H9 (cell line): ENCODE results near the gene ELOVL2. TPM values are rescaled to one million over a fixed set of nuclear protein-coding genes. Genes with fewer than 3 reads are reported as not detected.

ENCODE experiments used
- DNase-seq: peaks from one replicate; pipeline ENCODE4 v3.0.0-alpha.2; 2017
- H2AFZ ChIP-seq: one replicate; pipeline ENCODE4 v1.6.1; 2013; ENCODE audit warnings: mild to moderate bottlenecking, low read length, control low read depth, moderate library complexity
- H2AK5ac ChIP-seq: 2 replicates; pipeline ENCODE4 v1.6.1; 2013; ENCODE audit warnings: low read length, control low read depth, mixed read lengths; ENCODE audit not compliant: insufficient read length
- H2BK120ac ChIP-seq: one replicate; pipeline ENCODE4 v1.6.1; 2013; ENCODE audit warnings: low read depth, mild to moderate bottlenecking, low read length, control low read depth, inconsistent platforms; ENCODE audit not compliant: poor library complexity, severe bottlenecking
- H2BK12ac ChIP-seq: 2 replicates; pipeline ENCODE4 v1.6.1; 2013; ENCODE audit warnings: low read length, control low read depth, mixed read lengths, low read depth; ENCODE audit not compliant: insufficient read length
- H2BK15ac ChIP-seq: 2 replicates; pipeline ENCODE4 v1.6.1; 2013; ENCODE audit warnings: low read depth, low read length, control low read depth
- H2BK20ac ChIP-seq: one replicate; pipeline ENCODE4 v1.6.1; 2013; ENCODE audit warnings: low read depth, mild to moderate bottlenecking, low read length, control low read depth, inconsistent platforms; ENCODE audit not compliant: poor library complexity, severe bottlenecking
- H2BK5ac ChIP-seq: 2 replicates; pipeline ENCODE4 v1.6.1; 2013; ENCODE audit warnings: low read length, control low read depth, mixed read lengths; ENCODE audit not compliant: insufficient read length
- H3K14ac ChIP-seq: 2 replicates; pipeline ENCODE4 v1.6.1; 2013; ENCODE audit warnings: low read length, control low read depth; ENCODE audit not compliant: insufficient read depth
- H3K18ac ChIP-seq: 2 replicates; pipeline ENCODE4 v1.6.1; 2013; ENCODE audit warnings: low read depth, mild to moderate bottlenecking, mixed read lengths, low read length, control low read depth; ENCODE audit not compliant: insufficient read length
- H3K23ac ChIP-seq: 2 replicates; pipeline ENCODE4 v1.6.1; 2013; ENCODE audit warnings: low read length, control low read depth, mixed read lengths, low read depth; ENCODE audit not compliant: insufficient read length
- H3K23me2 ChIP-seq: 2 replicates; pipeline ENCODE4 v1.6.1; 2013; ENCODE audit warnings: low read depth, mild to moderate bottlenecking, mixed read lengths, low read length, control low read depth; ENCODE audit not compliant: insufficient read length, poor library complexity, severe bottlenecking
- H3K27ac ChIP-seq: 2 replicates; pipeline ENCODE4 v1.5.1; 2013; ENCODE audit warnings: low read length, control low read depth, mixed read lengths, low read depth; ENCODE audit not compliant: insufficient read length
- H3K27me3 ChIP-seq: 2 replicates; pipeline ENCODE4 v1.6.1; 2013; ENCODE audit warnings: low read length, control low read depth, inconsistent platforms; ENCODE audit not compliant: insufficient read depth
- H3K4ac ChIP-seq: 2 replicates; pipeline ENCODE4 v1.6.1; 2013; ENCODE audit warnings: low read depth, mild to moderate bottlenecking, control low read depth, inconsistent platforms, low read length, moderate library complexity
- H3K4me1 ChIP-seq: 2 replicates; pipeline ENCODE4 v1.6.1; 2013; ENCODE audit warnings: low read length, control low read depth, inconsistent platforms; ENCODE audit not compliant: insufficient read depth
- H3K4me2 ChIP-seq: 2 replicates; pipeline ENCODE4 v1.6.1; 2013; ENCODE audit warnings: low read length, control low read depth, mixed read lengths; ENCODE audit not compliant: insufficient read length, insufficient read depth
- H3K56ac ChIP-seq: 2 replicates; pipeline ENCODE4 v1.6.1; 2013; ENCODE audit warnings: low read depth, mild to moderate bottlenecking, mixed read lengths, low read length, control low read depth; ENCODE audit not compliant: insufficient read length
- H3K79me1 ChIP-seq: 2 replicates; pipeline ENCODE4 v1.6.1; 2013; ENCODE audit warnings: low read depth, mild to moderate bottlenecking, moderate library complexity, low read length, control low read depth, inconsistent platforms; ENCODE audit not compliant: insufficient read depth, poor library complexity, severe bottlenecking
- H3K79me2 ChIP-seq: 2 replicates; pipeline ENCODE4 v1.6.1; 2013; ENCODE audit warnings: low read length, control low read depth, inconsistent platforms; ENCODE audit not compliant: insufficient read depth
- H3K9ac ChIP-seq: 2 replicates; pipeline ENCODE4 v1.6.1; 2013; ENCODE audit warnings: low read length, control low read depth, mixed read lengths; ENCODE audit not compliant: insufficient read length; ENCODE audit errors: extremely low read depth
- H3K9me3 ChIP-seq: one replicate; pipeline ENCODE4 v1.6.1; 2013; ENCODE audit warnings: low read depth, low read length, inconsistent platforms; ENCODE audit not compliant: control insufficient read depth
- H3T11ph ChIP-seq: one replicate; pipeline ENCODE4 v1.6.1; 2013; ENCODE audit warnings: mild to moderate bottlenecking, low read length, control low read depth, inconsistent platforms
- H4K20me1 ChIP-seq: one replicate; pipeline ENCODE4 v1.6.1; 2013; ENCODE audit not compliant: control insufficient read depth, insufficient read length, insufficient read depth
- H4K5ac ChIP-seq: 2 replicates; pipeline ENCODE4 v1.6.1; 2013; ENCODE audit warnings: low read depth, mild to moderate bottlenecking, mixed read lengths, low read length, control low read depth; ENCODE audit not compliant: insufficient read length
- H4K8ac ChIP-seq: replicated peaks from 2 replicates; pipeline ENCODE4 v1.6.1; 2013; ENCODE audit warnings: low read length, control low read depth, mixed read lengths, low read depth; ENCODE audit not compliant: insufficient read length
- H4K91ac ChIP-seq: 2 replicates; pipeline ENCODE4 v1.6.1; 2013; ENCODE audit warnings: low read depth, mild to moderate bottlenecking, moderate library complexity, mixed read lengths, low read length, control low read depth; ENCODE audit not compliant: insufficient read length
- H3K27ac Mint-ChIP-seq, 3 experiments: 2 replicates in 2 of 3; 3 replicates in 1 of 3; pipeline ENCODE4 v1.8.0; 2020 to 2021; ENCODE audit warnings: mixed read lengths in 3 of 3, mild to moderate bottlenecking in 1 of 3, moderate library complexity in 1 of 3
- H3K27me3 Mint-ChIP-seq: 2 replicates; pipeline ENCODE4 v1.8.0; 2021; ENCODE audit warnings: low read depth, mild to moderate bottlenecking, moderate library complexity, mixed read lengths
- H3K36me3 Mint-ChIP-seq, 3 experiments: 2 replicates in 2 of 3; 3 replicates in 1 of 3; pipeline ENCODE4 v1.8.0; 2020 to 2021; ENCODE audit warnings: low read depth in 3 of 3, mixed read lengths in 3 of 3; ENCODE audit not compliant: insufficient read depth in 1 of 3
- H3K4me1 Mint-ChIP-seq, 2 experiments: 2 replicates each; pipeline ENCODE4 v1.8.0; 2020; ENCODE audit warnings: mixed read lengths in 2 of 2
- H3K4me3 Mint-ChIP-seq, 2 experiments: 2 replicates in 1 of 2; 3 replicates in 1 of 2; pipeline ENCODE4 v1.8.0; 2020 to 2021; ENCODE audit warnings: mild to moderate bottlenecking in 2 of 2, mixed read lengths in 2 of 2, moderate library complexity in 1 of 2
- H3K9me3 Mint-ChIP-seq, 2 experiments: 2 replicates in 1 of 2; 3 replicates in 1 of 2; pipeline ENCODE4 v1.8.0; 2020; ENCODE audit warnings: mild to moderate bottlenecking in 2 of 2, mixed read lengths in 2 of 2, moderate library complexity in 1 of 2
- total RNA-seq: library from RNA; stranded (reverse); gene quantifications from 2 replicates; pipeline ENCODE4 v1.2.1, GENCODE V29; 2021
- TF ChIP-seq, protein P1 (sequence below): fragments of 200-600 bp; sonication (generic); conservative IDR thresholded peaks from 3 replicates; pipeline ENCODE4 v1.8.0; 2021; ENCODE audit warnings: antibody characterized with exemption, mild to moderate bottlenecking

ELOVL2 gene
- total RNA-seq, 1 experiment from 2014 or later = 0.57 TPM

DNA sequence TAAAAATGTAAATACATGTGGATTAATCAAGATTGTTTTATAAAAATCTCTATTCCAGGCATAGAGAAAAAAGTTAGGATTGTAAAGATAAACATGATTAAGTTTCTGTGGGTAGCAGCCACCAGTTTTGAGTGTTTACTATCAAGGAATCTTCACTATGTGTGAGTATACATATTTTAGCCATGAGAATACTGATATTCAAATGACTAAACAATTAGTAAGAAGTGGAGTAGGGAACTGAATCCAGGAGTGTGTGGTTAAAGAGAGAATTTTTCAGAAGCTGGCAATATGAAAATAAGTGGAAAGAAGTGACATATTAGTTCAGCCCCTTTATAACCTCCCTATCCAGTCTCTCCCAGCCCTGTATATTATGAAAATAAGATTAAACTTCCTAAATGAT, 10.3 kb downstream of the ELOVL2 start:
- H3K18ac ChIP-seq = no peak overlapping the region
- no peak overlapping the region for H2AK5ac ChIP-seq
- H2BK15ac ChIP-seq = no peak overlapping the region
- H3K9me3 ChIP-seq = no peaks in the 10 kb centered on the region
- no peak overlapping the region for H2BK120ac ChIP-seq
- H3K27me3 Mint-ChIP-seq = peaks cover 5% of the 10 kb centered on the region
- H2BK20ac ChIP-seq = no peak overlapping the region
- no peak overlapping the region for H2BK12ac ChIP-seq
- H3K79me2 ChIP-seq = no peaks in the 10 kb centered on the region
- H3K4me3 Mint-ChIP-seq = no peak overlapping the region
- H3K4me1 ChIP-seq = peaks cover 3% of the 10 kb centered on the region; the same call in 1 of the 2 replicates
- H3K4ac ChIP-seq = no peak overlapping the region
- no peak overlapping the region for H2AFZ ChIP-seq
- H4K20me1 ChIP-seq = no peaks in the 10 kb centered on the region
- no peak overlapping the region for H4K5ac ChIP-seq
- no peak for DNase-seq
- H3K23me2 ChIP-seq = no peaks in the 10 kb centered on the region
- TF ChIP-seq, protein P1, sequence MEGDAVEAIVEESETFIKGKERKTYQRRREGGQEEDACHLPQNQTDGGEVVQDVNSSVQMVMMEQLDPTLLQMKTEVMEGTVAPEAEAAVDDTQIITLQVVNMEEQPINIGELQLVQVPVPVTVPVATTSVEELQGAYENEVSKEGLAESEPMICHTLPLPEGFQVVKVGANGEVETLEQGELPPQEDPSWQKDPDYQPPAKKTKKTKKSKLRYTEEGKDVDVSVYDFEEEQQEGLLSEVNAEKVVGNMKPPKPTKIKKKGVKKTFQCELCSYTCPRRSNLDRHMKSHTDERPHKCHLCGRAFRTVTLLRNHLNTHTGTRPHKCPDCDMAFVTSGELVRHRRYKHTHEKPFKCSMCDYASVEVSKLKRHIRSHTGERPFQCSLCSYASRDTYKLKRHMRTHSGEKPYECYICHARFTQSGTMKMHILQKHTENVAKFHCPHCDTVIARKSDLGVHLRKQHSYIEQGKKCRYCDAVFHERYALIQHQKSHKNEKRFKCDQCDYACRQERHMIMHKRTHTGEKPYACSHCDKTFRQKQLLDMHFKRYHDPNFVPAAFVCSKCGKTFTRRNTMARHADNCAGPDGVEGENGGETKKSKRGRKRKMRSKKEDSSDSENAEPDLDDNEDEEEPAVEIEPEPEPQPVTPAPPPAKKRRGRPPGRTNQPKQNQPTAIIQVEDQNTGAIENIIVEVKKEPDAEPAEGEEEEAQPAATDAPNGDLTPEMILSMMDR = no peak
- no peaks in the 10 kb centered on the region for H3K9me3 Mint-ChIP-seq
- no peak overlapping the region for H4K91ac ChIP-seq
- no peak overlapping the region for H3K14ac ChIP-seq
- H3K79me1 ChIP-seq = no peaks in the 10 kb centered on the region
- H3K27me3 ChIP-seq = no peaks in the 10 kb centered on the region
- H4K8ac ChIP-seq = no peak overlapping the region
- no peaks in the 10 kb centered on the region for H3K36me3 Mint-ChIP-seq
- H3K27ac Mint-ChIP-seq = no peak overlapping the region
- H3K4me2 ChIP-seq = no peak overlapping the region
- H3K56ac ChIP-seq = no peak overlapping the region
- H3K27ac ChIP-seq = no peak overlapping the region
- peaks cover 9 to 10% of the 10 kb centered on the region in 2 experiments; a peak in 3 of 4 replicates for H3K4me1 Mint-ChIP-seq
- H3K9ac ChIP-seq = no peak overlapping the region
- no peak overlapping the region for H3K23ac ChIP-seq
- no peak overlapping the region for H3T11ph ChIP-seq
- no peak overlapping the region for H2BK5ac ChIP-seq
